Loucy (cell line): ENCODE results near the gene EP300.

Experiments
- H2AFZ ChIP-seq: fragments of 200-600 bp; sonication (generic); 2 replicates; pipeline ENCODE4 v1.6.0; 2016; ENCODE audit warnings: antibody characterized with exemption, mild to moderate bottlenecking, low read length, moderate library complexity
- H3F3A ChIP-seq: fragments of 200-600 bp; 2 replicates; pipeline ENCODE4 v1.6.0; 2016; ENCODE audit warnings: antibody characterized with exemption, low read depth, mild to moderate bottlenecking
- H3K27me3 ChIP-seq: fragments of 200-600 bp; sonication (generic); 2 replicates; pipeline ENCODE4 v1.6.1; 2014; ENCODE audit warnings: low read length, mild to moderate bottlenecking; ENCODE audit not compliant: insufficient read depth, poor library complexity, severe bottlenecking
- H3K36me3 ChIP-seq: fragments of 200-600 bp; sonication (generic); 2 replicates; pipeline ENCODE4 v1.6.1; 2016; ENCODE audit warnings: low read length; ENCODE audit not compliant: insufficient read depth
- H3K4me1 ChIP-seq: fragments of 200-600 bp; sonication (generic); 2 replicates; pipeline ENCODE4 v1.5.1; 2014; ENCODE audit warnings: low read length, mild to moderate bottlenecking; ENCODE audit not compliant: insufficient read depth, poor library complexity, severe bottlenecking
- H3K4me2 ChIP-seq: fragments of 200-600 bp; sonication (generic); 2 replicates; pipeline ENCODE4 v1.6.0; 2014; ENCODE audit warnings: antibody characterized with exemption, low read length, low read depth, mild to moderate bottlenecking; ENCODE audit not compliant: poor library complexity, severe bottlenecking
- H3K4me3 ChIP-seq: fragments of 200-600 bp; sonication (generic); 2 replicates; pipeline ENCODE4 v1.5.1; 2014; ENCODE audit warnings: low read length, mild to moderate bottlenecking, mixed read lengths; ENCODE audit not compliant: poor library complexity, severe bottlenecking
- H3K79me2 ChIP-seq: fragments of 200-600 bp; sonication (generic); 2 replicates; pipeline ENCODE4 v1.6.1; 2014; ENCODE audit warnings: low read length; ENCODE audit not compliant: insufficient read depth
- H3K9ac ChIP-seq: fragments of 200-600 bp; sonication (generic); 2 replicates; pipeline ENCODE4 v1.6.0; 2014; ENCODE audit warnings: mild to moderate bottlenecking, low read depth, low read length, moderate library complexity; ENCODE audit not compliant: poor library complexity, severe bottlenecking
- H3K9me2 ChIP-seq: fragments of 200-600 bp; sonication (generic); replicated peaks from 2 replicates; pipeline ENCODE4 v1.6.1; 2016; ENCODE audit warnings: low read depth, low read length, mixed read lengths
- H3K9me3 ChIP-seq: fragments of 200-600 bp; sonication (generic); 2 replicates; pipeline ENCODE4 v1.6.1; 2014; ENCODE audit warnings: mild to moderate bottlenecking, antibody characterized with exemption, low read length, low read depth; ENCODE audit not compliant: insufficient read depth
- H4K20me1 ChIP-seq: fragments of 200-600 bp; sonication (generic); 2 replicates; pipeline ENCODE4 v1.6.0; 2014; ENCODE audit warnings: antibody characterized with exemption, low read length, mild to moderate bottlenecking; ENCODE audit not compliant: insufficient read depth, poor library complexity, severe bottlenecking
- CTCF ChIP-seq: fragments of 200-600 bp; sonication (generic); conservative IDR thresholded peaks from 2 replicates; pipeline ENCODE4 v1.5.1; 2014; ENCODE audit warnings: mild to moderate bottlenecking, antibody characterized with exemption, low read length
- EZH2phosphoT487 ChIP-seq: fragments of 200-600 bp; IDR thresholded peaks from 2 replicates; pipeline ENCODE4 v1.6.1; 2018; ENCODE audit warnings: antibody characterized with exemption, mild to moderate bottlenecking, moderate library complexity, borderline replicate concordance

EP300 gene

GRCh38 chr22:41204992-41205900 is 112.9 kb downstream of the EP300 start, which contains the start of gene L3MBTL2:
Gene L3MBTL2 (plus strand): TSS chr22:41205312. CDS start chr22:41205363, 51 bp downstream.
- no peaks in the 10 kb centered on the region for H3K36me3 ChIP-seq
- no peaks in the 10 kb centered on the region for H3F3A ChIP-seq
- peak within 1 kb of the TSS; percentile 91 for H3K4me2 ChIP-seq
- TF ChIP-seq EZH2phosphoT487 (no peak), CTCF (no peak)
- H3K4me1 ChIP-seq, result peaks cover 7% of the 10 kb centered on the region
- H2AFZ ChIP-seq, result peak within 1 kb of the TSS; percentile 74
- H4K20me1 ChIP-seq, result no peaks in the 10 kb centered on the region
- no peaks in the 10 kb centered on the region for H3K27me3 ChIP-seq
- peak within 1 kb of the TSS; percentile 77 for H3K4me3 ChIP-seq
- H3K9ac ChIP-seq, result peak within 1 kb of the TSS; percentile 80
- no peaks in the 10 kb centered on the region for H3K9me3 ChIP-seq
- peaks cover 15% of the 10 kb centered on the region for H3K79me2 ChIP-seq
- no peaks in the 10 kb centered on the region for H3K9me2 ChIP-seq

GRCh38 chr22:41206719-41207118 is 114.3 kb downstream of the EP300 start:
- H3K4me2 ChIP-seq, result peak overlapping the region; percentile 91
- TF ChIP-seq EZH2phosphoT487 (no peak), CTCF (no peak)

GRCh38 chr22:41215409-41215808 is 123.0 kb downstream of the EP300 start:
- Histone ChIP-seq H3K9me2 (no peaks in the 10 kb centered on the region), H4K20me1 (no peaks in the 10 kb centered on the region), H3K36me3 (no peaks in the 10 kb centered on the region), H3F3A (no peaks in the 10 kb centered on the region), H2AFZ (no peak overlapping the region), H3K79me2 (no peaks in the 10 kb centered on the region), H3K4me3 (no peak overlapping the region), H3K9ac (no peak overlapping the region), H3K4me2 (no peak overlapping the region), H3K4me1 (peaks cover 9% of the 10 kb centered on the region), H3K27me3 (no peaks in the 10 kb centered on the region), H3K9me3 (no peaks in the 10 kb centered on the region)
- TF ChIP-seq CTCF, result no peak
- no peak for TF ChIP-seq EZH2phosphoT487

More at GRCh38 chr22:41206719-41207118, 114.3 kb downstream of the EP300 start:
- Histone ChIP-seq H3K9me3 (no peaks in the 10 kb centered on the region), H3K36me3 (no peaks in the 10 kb centered on the region), H3K9ac (no peak overlapping the region), H2AFZ (no peak overlapping the region), H3K27me3 (no peaks in the 10 kb centered on the region), H3K4me3 (no peak overlapping the region), H3F3A (no peaks in the 10 kb centered on the region), H3K4me1 (peaks cover 7% of the 10 kb centered on the region), H4K20me1 (no peaks in the 10 kb centered on the region), H3K9me2 (no peaks in the 10 kb centered on the region), H3K79me2 (peaks cover 15% of the 10 kb centered on the region)
